Testis (tissue), 3 donors: Measurements from ENCODE around the gene TNS3. TPM values are rescaled to one million over a fixed set of nuclear protein-coding genes. Genes with fewer than 3 reads are reported as not detected.

Experiments used
- DNase-seq: peaks from one replicate; pipeline ENCODE4 v3.0.0-alpha.2; 2019
- H3K27ac ChIP-seq, 2 donors: fragments of 200-600 bp; sonication (generic); one replicate each; pipeline ENCODE4 v1.5.1; 2019
- H3K27me3 ChIP-seq: fragments of 200-600 bp; sonication (generic); one replicate; pipeline ENCODE4 v1.5.1; 2019
- H3K36me3 ChIP-seq: fragments of 200-600 bp; sonication (generic); one replicate; pipeline ENCODE4 v1.5.1; 2017; ENCODE audit warnings: low read depth; ENCODE audit errors: missing control alignments
- H3K4me1 ChIP-seq: fragments of 200-600 bp; sonication (generic); one replicate; pipeline ENCODE4 v1.5.1; 2019
- H3K4me3 ChIP-seq, 2 donors: fragments of 200-600 bp; sonication (generic); one replicate each; pipeline ENCODE4 v1.5.1; 2017 to 2019
- H3K9me3 ChIP-seq: fragments of 200-600 bp; sonication (generic); one replicate; pipeline ENCODE4 v1.5.1; 2017
- POLR2A ChIP-seq: fragments of 450-650 bp; IDR thresholded peaks from one replicate; pipeline ENCODE4 v1.6.1; 2017; ENCODE audit warnings: antibody characterized with exemption, mild to moderate bottlenecking, moderate library complexity
- WGBS, 2 donors: methylation state at CpG; one replicate each; pipeline ENCODE4 v1.1.5; 2018; 5-methylcytosine and 5-hydroxymethylcytosine counted together
- intact Hi-C: fragments of 100-400 bp; cut with DNase I; formaldehyde crosslinking; loops from one replicate; pipeline ENCODE4 v1.15.1; 2023; ENCODE audit warnings: low total_unique reads
- polyA plus RNA-seq: library from polyadenylated mRNA; stranded (reverse); fragments of 350-450 nt; fragmentation: Illumina TruSeq; extraction: RNeasy Lipid Tissue Mini Kit (QIAGEN cat#74804); gene quantifications from one replicate; pipeline ENCODE4 v1.2.3, GENCODE V29; 2014; ENCODE audit warnings: low read depth, low replicate concordance; ENCODE audit not compliant: insufficient read depth
- total RNA-seq, 2 donors: library from RNA; depleted of rRNA; stranded (reverse); fragments of >200 nt; gene quantifications; one replicate each; pipeline ENCODE4 v1.2.3, GENCODE V29; 2016
- TF ChIP-seq, protein P1 (sequence below), 3 experiments: fragments of 450-650 bp in 2 of 3; fragments of 200-600 bp in 1 of 3; sonication (generic) in 1 of 3; IDR thresholded peaks; one replicate each; pipeline ENCODE4 v1.5.1; 2016 to 2019; ENCODE audit warnings: antibody characterized with exemption in 3 of 3, mild to moderate bottlenecking in 2 of 3, moderate library complexity in 1 of 3

The TNS3 gene
- total and polyA plus RNA-seq, 3 donors from 2014 or later, result 28.5 to 93.5 (median 60.0) TPM

GRCh38 chr7:47281161-47281560, 300.8 kb downstream of the TNS3 start:
- TF ChIP-seq POLR2A, result no peak
- TF ChIP-seq, protein P1, sequence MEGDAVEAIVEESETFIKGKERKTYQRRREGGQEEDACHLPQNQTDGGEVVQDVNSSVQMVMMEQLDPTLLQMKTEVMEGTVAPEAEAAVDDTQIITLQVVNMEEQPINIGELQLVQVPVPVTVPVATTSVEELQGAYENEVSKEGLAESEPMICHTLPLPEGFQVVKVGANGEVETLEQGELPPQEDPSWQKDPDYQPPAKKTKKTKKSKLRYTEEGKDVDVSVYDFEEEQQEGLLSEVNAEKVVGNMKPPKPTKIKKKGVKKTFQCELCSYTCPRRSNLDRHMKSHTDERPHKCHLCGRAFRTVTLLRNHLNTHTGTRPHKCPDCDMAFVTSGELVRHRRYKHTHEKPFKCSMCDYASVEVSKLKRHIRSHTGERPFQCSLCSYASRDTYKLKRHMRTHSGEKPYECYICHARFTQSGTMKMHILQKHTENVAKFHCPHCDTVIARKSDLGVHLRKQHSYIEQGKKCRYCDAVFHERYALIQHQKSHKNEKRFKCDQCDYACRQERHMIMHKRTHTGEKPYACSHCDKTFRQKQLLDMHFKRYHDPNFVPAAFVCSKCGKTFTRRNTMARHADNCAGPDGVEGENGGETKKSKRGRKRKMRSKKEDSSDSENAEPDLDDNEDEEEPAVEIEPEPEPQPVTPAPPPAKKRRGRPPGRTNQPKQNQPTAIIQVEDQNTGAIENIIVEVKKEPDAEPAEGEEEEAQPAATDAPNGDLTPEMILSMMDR (IDR thresholded peaks at IDR 0.05), result no peak
- Histone ChIP-seq H3K27me3 (no peaks in the 10 kb centered on the region), H3K27ac (no peak overlapping the region), H3K9me3 (no peaks in the 10 kb centered on the region), H3K36me3 (no peaks in the 10 kb centered on the region), H3K4me1 (no peaks in the 10 kb centered on the region), H3K4me3 (no peak overlapping the region)
- WGBS, 2 donors, result 91 to 96% methylated on average over 3 of the region's 3 CpGs
- intact Hi-C loops, result no loop called here
- no peak for DNase-seq

DNA sequence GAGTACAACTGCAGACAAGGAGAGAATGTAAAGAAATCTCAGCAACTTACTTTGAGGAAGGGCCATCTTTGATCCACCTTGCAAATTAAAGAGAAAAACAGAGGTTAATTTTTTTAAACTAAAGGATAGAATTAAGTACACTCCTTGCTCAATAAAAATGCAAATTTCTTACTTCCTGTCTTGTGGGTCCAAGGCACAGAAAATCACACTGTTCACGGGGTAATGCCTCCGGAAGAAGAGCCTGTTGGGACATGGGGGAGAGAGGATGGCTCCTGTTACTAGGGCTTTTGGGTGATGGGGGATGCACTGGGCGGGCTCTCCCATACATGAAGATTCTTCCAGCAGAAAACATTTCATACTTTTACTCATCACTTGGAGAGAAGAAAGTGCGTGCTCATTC, 301.8 kb downstream of the TNS3 start:
- H3K4me1 ChIP-seq, result no peaks in the 10 kb centered on the region
- no peak overlapping the region for H3K27ac ChIP-seq
- intact Hi-C loops, result no loop called here
- H3K9me3 ChIP-seq, result no peaks in the 10 kb centered on the region
- no peaks in the 10 kb centered on the region for H3K27me3 ChIP-seq
- WGBS, 2 donors, result 90 to 91% methylated on average over 4 of the region's 4 CpGs
- TF ChIP-seq, protein P1 (IDR thresholded peaks at IDR 0.05), result no peak
- TF ChIP-seq POLR2A, result no peak
- no peaks in the 10 kb centered on the region for H3K36me3 ChIP-seq
- no peak overlapping the region for H3K4me3 ChIP-seq
- no peak for DNase-seq

- Histone ChIP-seq H3K27me3 (no peaks in the 10 kb centered on the region), H3K36me3 (no peaks in the 10 kb centered on the region), H3K9me3 (no peaks in the 10 kb centered on the region), H3K4me1 (no peaks in the 10 kb centered on the region), H3K4me3 (no peak overlapping the region), H3K27ac (no peak overlapping the region)
- 75 to 96% methylated on average over 2 to 6 of the region's 6 CpGs for WGBS, 2 donors
- no peak for DNase-seq
- no peak for TF ChIP-seq POLR2A
- TF ChIP-seq, protein P1 (IDR thresholded peaks at IDR 0.05), result no peak
- intact Hi-C loops, result no loop called here
Measured at GRCh38 chr7:47278043-47278442, 303.9 kb downstream of the TNS3 start.

DNA sequence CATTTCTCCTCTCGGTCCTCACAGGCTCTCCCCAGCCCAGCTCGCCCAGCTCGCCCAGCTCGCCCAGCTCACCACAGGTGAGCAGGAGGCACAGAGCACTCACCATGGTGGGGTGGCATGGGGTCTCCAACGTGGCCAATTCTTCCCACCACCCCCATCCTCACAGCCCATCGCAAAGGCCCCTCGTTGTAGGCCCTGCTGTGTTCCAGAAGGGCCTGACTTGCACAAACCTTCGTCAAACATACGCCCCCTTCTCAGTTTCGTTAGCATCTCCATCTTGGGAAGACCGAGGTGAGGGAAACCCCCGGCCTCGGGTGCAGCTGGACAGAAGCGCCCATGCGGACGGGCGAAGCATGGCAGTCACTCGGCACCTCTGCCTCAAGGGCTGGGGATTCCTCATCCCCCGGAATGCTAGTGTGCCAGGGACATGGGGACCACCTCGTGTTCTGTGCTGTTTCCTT, 304.6 kb downstream of the TNS3 start:
- Histone ChIP-seq H3K4me3 (no peak overlapping the region), H3K4me1 (no peaks in the 10 kb centered on the region), H3K9me3 (no peaks in the 10 kb centered on the region), H3K36me3 (no peaks in the 10 kb centered on the region), H3K27me3 (no peaks in the 10 kb centered on the region), H3K27ac (no peak overlapping the region)
- TF ChIP-seq, protein P1 (IDR thresholded peaks at IDR 0.05), result no peak
- no peak for TF ChIP-seq POLR2A
- intact Hi-C loops, result no loop called here
- WGBS, 2 donors, result 93 to 98% methylated on average over 20 of the region's 20 CpGs
- no peak for DNase-seq

DNA sequence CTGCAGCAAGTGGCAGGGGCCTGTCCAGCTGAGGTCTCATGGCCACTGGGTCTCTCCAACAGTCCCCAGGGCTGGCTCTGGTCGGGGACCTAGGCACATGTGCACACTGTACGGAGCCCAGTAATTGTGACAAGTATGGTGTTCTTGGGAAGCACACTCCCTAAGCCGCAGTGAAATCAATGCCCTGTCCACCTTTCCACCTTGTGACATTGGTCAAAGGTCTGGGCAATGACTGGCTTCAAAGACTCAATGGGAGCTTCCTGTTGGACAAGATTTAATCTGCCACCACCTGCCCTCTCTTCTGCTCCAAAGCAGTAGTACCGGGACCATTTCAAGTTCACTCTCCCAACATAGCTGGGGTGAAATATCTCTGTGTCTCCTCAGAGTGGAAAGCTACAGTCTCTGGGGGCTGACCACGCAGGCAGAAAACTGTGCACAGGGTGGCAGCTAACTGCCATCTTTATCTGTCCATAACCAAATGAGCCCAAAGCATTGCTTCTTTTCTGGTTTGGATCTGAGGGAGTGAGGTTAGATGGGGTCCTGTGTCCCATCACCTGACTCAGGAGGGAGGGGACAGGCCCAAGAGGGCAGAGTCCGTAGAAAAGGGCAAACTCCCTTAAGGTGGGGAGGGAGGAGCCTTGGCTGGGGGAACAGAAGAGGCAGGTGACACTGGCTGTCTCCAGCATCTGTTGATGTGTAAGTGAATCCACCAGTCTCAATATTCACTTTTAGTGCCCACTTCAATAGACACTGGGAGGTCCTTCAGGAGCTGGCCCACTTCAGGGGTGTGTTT, 307.7 kb downstream of the TNS3 start:
- TF ChIP-seq POLR2A, result no peak
- TF ChIP-seq, protein P1 (IDR thresholded peaks at IDR 0.05), result no peak
- no peak overlapping the region for H3K27ac ChIP-seq
- no peak overlapping the region for H3K4me3 ChIP-seq
- 93 to 95% methylated on average over 6 of the region's 6 CpGs for WGBS, 2 donors
- H3K9me3 ChIP-seq, result no peaks in the 10 kb centered on the region
- no peaks in the 10 kb centered on the region for H3K27me3 ChIP-seq
- DNase-seq, result no peak
- intact Hi-C loops, result no loop called here
- no peaks in the 10 kb centered on the region for H3K4me1 ChIP-seq
- no peaks in the 10 kb centered on the region for H3K36me3 ChIP-seq
